T-helper 1 cell treated with Interleukin-12 subunit alpha and Interleukin-12 subunit beta and Interleukin-4 antibody, amounts not matched to agents 30 μg/mL and 1 μg/mL, for 36 hours (primary cell): ENCODE data around the gene CFAP97D2.
A peak's percentile ranks its signal among the peaks of the same experiment; 100 is the strongest.
"Not testable (repeated sequence)": the region's sequence is repeated elsewhere in the genome, so short reads cannot be mapped to it uniquely, and the experiment has no call there.

Source experiments
- H3K27ac Mint-ChIP-seq: one replicate; pipeline ENCODE4 v1.8.0; 2021; ENCODE audit warnings: mild to moderate bottlenecking, mixed read lengths
- H3K27me3 Mint-ChIP-seq: one replicate; pipeline ENCODE4 v1.8.0; 2021; ENCODE audit warnings: low read depth, mixed read lengths
- H3K36me3 Mint-ChIP-seq: one replicate; pipeline ENCODE4 v1.8.0; 2021; ENCODE audit warnings: low read depth, mixed read lengths
- H3K4me1 Mint-ChIP-seq: one replicate; pipeline ENCODE4 v1.8.0; 2021; ENCODE audit warnings: low read depth, mixed read lengths
- H3K4me3 Mint-ChIP-seq: one replicate; pipeline ENCODE4 v1.8.0; 2021; ENCODE audit warnings: mild to moderate bottlenecking, moderate library complexity, mixed read lengths
- H3K9me3 Mint-ChIP-seq: one replicate; pipeline ENCODE4 v1.8.0; 2021; ENCODE audit warnings: mixed read lengths

CFAP97D2 gene

DNA sequence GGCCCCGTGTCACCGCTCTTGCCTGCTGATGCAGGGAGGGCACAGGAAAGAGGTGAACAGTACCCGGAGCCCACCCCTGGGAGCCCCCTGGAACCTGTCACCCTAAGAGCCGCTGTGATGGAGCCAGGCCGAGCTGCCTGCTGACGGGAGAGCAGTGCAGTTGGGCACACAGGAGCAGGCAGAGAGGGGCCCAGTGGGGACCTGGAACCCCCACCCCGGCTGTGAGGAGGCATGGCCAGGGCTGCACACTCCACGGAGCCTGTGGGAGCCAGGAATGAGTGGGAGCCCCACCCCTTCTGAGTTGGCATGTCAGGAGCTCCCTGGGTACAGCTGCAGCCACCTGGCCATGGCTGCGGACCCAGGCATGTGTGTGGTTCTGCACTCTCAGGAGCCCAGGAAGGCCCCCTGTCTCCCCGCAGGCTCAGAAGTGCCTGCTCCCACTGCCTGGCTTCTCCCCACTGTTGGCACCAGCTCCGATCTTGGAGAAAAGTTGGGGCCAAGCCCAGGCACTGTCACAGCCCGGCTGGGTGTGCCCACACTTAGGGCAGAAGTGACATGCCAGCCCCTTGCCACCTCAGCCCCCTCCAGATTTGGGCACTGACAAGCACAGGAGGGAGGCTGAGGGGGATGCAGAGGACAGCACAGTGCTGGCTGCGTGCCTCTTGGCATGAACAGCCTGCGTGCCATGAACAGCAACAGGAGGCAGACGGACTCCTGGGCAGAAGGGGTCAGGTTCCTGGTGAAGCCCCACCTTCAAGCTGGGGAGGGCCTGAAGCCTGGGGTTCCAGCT is 6.3 kb downstream of the CFAP97D2 start:
- H3K4me3 Mint-ChIP-seq = no peak overlapping the region
- H3K27ac Mint-ChIP-seq = no peak overlapping the region
- peaks cover 12% of the 10 kb centered on the region for H3K36me3 Mint-ChIP-seq
- H3K27me3 Mint-ChIP-seq = peaks cover 28% of the 10 kb centered on the region
- H3K4me1 Mint-ChIP-seq = peaks cover 1% of the 10 kb centered on the region
- H3K9me3 Mint-ChIP-seq = peaks cover 29% of the 10 kb centered on the region

DNA sequence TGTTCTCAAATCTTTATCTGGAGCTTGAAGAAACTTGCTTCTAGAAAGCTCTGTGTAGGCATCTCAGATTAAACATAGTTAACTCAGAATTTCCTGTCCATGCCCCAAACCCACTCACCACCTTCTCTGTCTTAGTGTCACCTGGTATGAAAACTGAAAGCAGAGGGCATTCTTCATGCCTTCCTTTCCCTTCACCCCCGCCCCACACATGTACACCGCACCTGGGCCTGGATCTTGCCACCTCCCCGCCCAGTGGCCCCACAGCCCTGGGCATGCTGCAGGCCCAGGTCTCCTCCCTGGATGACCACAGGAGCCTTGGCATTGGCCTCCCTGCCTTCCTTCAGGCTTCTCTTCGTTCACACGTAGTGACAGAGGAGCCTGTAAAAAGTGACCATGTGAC is 15.8 kb downstream of the CFAP97D2 start:
- H3K27me3 Mint-ChIP-seq = peaks cover 32% of the 10 kb centered on the region

GRCh38 chr13:114196629-114197028 is 17.6 kb downstream of the CFAP97D2 start:
- Mint-ChIP-seq H3K4me3 (no peak overlapping the region), H3K27ac (no peak overlapping the region), H3K4me1 (peaks cover 14% of the 10 kb centered on the region)

More for the DNA sequence above, 15.8 kb downstream of the CFAP97D2 start:
- peaks cover 6% of the 10 kb centered on the region for H3K9me3 Mint-ChIP-seq
- peaks cover 1% of the 10 kb centered on the region for H3K36me3 Mint-ChIP-seq
- no peak overlapping the region for H3K27ac Mint-ChIP-seq
- peaks cover 14% of the 10 kb centered on the region for H3K4me1 Mint-ChIP-seq
- no peak overlapping the region for H3K4me3 Mint-ChIP-seq

GRCh38 chr13:114198556-114198955 is 19.5 kb downstream of the CFAP97D2 start:
- H3K9me3 Mint-ChIP-seq = no peaks in the 10 kb centered on the region
- no peak overlapping the region for H3K4me3 Mint-ChIP-seq
- H3K36me3 Mint-ChIP-seq = peaks cover 4% of the 10 kb centered on the region
- no peak overlapping the region for H3K27ac Mint-ChIP-seq
- peaks cover 13% of the 10 kb centered on the region for H3K27me3 Mint-ChIP-seq
- H3K4me1 Mint-ChIP-seq = peaks cover 22% of the 10 kb centered on the region

More at GRCh38 chr13:114196629-114197028, 17.6 kb downstream of the CFAP97D2 start:
- no peaks in the 10 kb centered on the region for H3K9me3 Mint-ChIP-seq
- H3K36me3 Mint-ChIP-seq = peaks cover 1% of the 10 kb centered on the region
- peaks cover 19% of the 10 kb centered on the region for H3K27me3 Mint-ChIP-seq

GRCh38 chr13:114199526-114199925 is 20.5 kb downstream of the CFAP97D2 start:
- H3K27ac Mint-ChIP-seq, H3K4me3 Mint-ChIP-seq, H3K36me3 Mint-ChIP-seq, H3K9me3 Mint-ChIP-seq: not testable (repeated sequence)
- peaks cover 17% of the 10 kb centered on the region for H3K4me1 Mint-ChIP-seq
- H3K27me3 Mint-ChIP-seq = peaks cover 13% of the 10 kb centered on the region

DNA sequence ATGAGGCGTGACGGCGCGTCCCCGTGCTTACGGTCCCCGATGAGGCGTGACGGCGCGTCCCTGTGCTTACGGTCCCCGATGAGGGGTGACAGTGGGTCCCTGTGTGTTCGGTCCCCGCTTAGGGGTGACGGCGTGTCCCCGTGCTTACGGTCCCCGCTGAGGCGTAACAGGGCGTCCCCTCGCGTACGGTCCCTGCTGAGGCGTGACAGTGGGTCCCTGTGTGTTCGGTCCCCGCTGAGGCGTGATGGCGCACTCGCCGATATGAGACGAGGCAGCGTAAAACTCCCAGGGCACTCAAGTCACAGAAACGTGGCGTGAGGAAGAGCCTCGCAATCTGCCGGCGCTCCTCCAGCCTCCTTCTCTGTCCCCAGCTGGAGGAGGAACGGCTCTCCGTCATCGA is 20.9 kb downstream of the CFAP97D2 start:
- peaks cover 15% of the 10 kb centered on the region for H3K4me1 Mint-ChIP-seq
- no peaks in the 10 kb centered on the region for H3K9me3 Mint-ChIP-seq
- H3K27me3 Mint-ChIP-seq = peaks cover 12% of the 10 kb centered on the region
- H3K4me3 Mint-ChIP-seq = no peak overlapping the region
- H3K27ac Mint-ChIP-seq = no peak overlapping the region
- H3K36me3 Mint-ChIP-seq = peaks cover 4% of the 10 kb centered on the region

GRCh38 chr13:114200399-114200911 is 21.4 kb downstream of the CFAP97D2 start:
- no peak overlapping the region for H3K4me3 Mint-ChIP-seq
- H3K27me3 Mint-ChIP-seq = peaks cover 7% of the 10 kb centered on the region
- H3K4me1 Mint-ChIP-seq = peaks cover 11% of the 10 kb centered on the region
- H3K27ac Mint-ChIP-seq = no peak overlapping the region
- H3K9me3 Mint-ChIP-seq = no peaks in the 10 kb centered on the region
- peaks cover 4% of the 10 kb centered on the region for H3K36me3 Mint-ChIP-seq

GRCh38 chr13:114202581-114202980 is 23.5 kb downstream of the CFAP97D2 start:
- H3K36me3 Mint-ChIP-seq = peaks cover 6% of the 10 kb centered on the region
- H3K4me1 Mint-ChIP-seq = peaks cover 11% of the 10 kb centered on the region
- peaks cover 6% of the 10 kb centered on the region for H3K9me3 Mint-ChIP-seq
- H3K4me3 Mint-ChIP-seq = no peak overlapping the region
- H3K27ac Mint-ChIP-seq = no peak overlapping the region
- H3K27me3 Mint-ChIP-seq = no peaks in the 10 kb centered on the region

DNA sequence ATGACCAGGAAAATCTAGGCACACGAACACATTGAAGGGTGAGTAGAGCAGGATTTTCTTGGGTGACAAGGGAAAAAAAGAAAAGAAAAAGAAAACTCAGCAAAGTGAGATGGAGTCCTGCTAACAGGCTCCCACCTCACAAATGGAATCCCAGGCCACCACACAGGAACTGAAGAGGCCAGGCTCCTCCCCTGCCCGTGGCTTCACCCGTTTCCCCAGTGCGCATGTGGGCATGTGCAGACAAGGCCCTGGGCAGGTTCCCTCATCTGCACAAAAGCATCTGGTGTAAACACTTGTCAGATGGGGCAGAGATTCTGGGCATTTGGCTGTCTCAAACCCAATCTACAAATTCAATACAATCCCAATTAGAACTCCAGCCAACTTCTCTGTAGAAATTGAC is 24.5 kb downstream of the CFAP97D2 start:
- Mint-ChIP-seq H3K27ac (no peak overlapping the region), H3K27me3 (no peaks in the 10 kb centered on the region), H3K36me3 (peaks cover 6% of the 10 kb centered on the region), H3K4me1 (peaks cover 11% of the 10 kb centered on the region), H3K4me3 (no peak overlapping the region), H3K9me3 (peaks cover 6% of the 10 kb centered on the region)

GRCh38 chr13:114204894-114205293 is 25.8 kb downstream of the CFAP97D2 start:
- Mint-ChIP-seq H3K27ac (no peak overlapping the region), H3K27me3 (no peaks in the 10 kb centered on the region), H3K36me3 (peaks cover 6% of the 10 kb centered on the region), H3K4me3 (no peak overlapping the region), H3K4me1 (peaks cover 11% of the 10 kb centered on the region), H3K9me3 (peaks cover 6% of the 10 kb centered on the region)

DNA sequence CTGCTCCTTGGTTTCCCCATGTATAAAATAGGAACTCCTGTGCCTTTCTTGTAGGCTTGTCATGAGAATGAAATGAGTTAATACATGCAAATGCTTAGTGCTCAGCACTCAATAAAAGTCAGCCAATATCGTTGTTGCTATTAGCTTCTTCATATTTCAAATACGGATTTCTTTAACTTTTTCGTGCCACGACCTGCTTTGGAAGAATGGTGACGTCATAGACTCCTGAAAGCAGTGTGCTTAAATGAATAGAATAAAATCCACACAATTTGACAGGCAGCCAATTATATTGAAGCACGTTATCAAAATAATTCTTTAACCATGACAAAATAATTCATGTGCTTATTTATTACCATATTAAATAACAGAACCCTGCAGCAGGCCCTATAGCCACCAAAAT is 29.1 kb downstream of the CFAP97D2 start:
- H3K9me3 Mint-ChIP-seq = peaks cover 6% of the 10 kb centered on the region
- H3K27ac Mint-ChIP-seq = no peak overlapping the region
- peaks cover 2% of the 10 kb centered on the region for H3K36me3 Mint-ChIP-seq
- peaks cover 15% of the 10 kb centered on the region for H3K27me3 Mint-ChIP-seq
- H3K4me1 Mint-ChIP-seq = peaks cover 6% of the 10 kb centered on the region
- no peak overlapping the region for H3K4me3 Mint-ChIP-seq

- peaks cover under 1% of the 10 kb centered on the region for H3K9me3 Mint-ChIP-seq
- H3K4me3 Mint-ChIP-seq = no peak overlapping the region
- H3K27me3 Mint-ChIP-seq = peaks cover 40% of the 10 kb centered on the region
- peak overlapping the region; percentile 24 for H3K27ac Mint-ChIP-seq
- peaks cover 5% of the 10 kb centered on the region for H3K4me1 Mint-ChIP-seq
- no peaks in the 10 kb centered on the region for H3K36me3 Mint-ChIP-seq
These were observed 32.5 kb downstream of the CFAP97D2 start for GRCh38 chr13:114211446-114212157.

- H3K9me3 Mint-ChIP-seq = no peaks in the 10 kb centered on the region
- H3K27ac Mint-ChIP-seq = no peak overlapping the region
- peaks cover 44% of the 10 kb centered on the region for H3K27me3 Mint-ChIP-seq
- H3K36me3 Mint-ChIP-seq = no peaks in the 10 kb centered on the region
- peaks cover 5% of the 10 kb centered on the region for H3K4me1 Mint-ChIP-seq
- H3K4me3 Mint-ChIP-seq = no peak overlapping the region
These were observed 33.1 kb downstream of the CFAP97D2 start for GRCh38 chr13:114212158-114212495.

DNA sequence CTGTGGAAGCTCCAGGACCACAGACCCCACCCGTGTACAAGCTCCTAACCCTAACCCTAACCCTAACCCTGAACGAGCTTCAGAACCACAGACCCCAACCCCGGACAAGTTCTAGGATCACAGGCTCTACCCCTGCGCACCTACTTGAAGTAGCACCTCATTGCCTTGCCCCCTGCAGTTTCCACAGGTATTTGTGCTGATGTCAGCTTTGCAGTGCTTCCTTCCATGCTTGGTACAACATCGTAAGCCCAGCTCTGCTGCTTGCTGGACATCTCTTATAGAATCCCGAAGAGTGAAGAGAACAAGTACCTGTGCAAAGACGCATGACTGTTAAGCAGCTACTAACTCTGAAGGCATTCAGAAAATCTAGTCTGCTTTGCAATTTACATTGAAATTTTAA is 34.9 kb downstream of the CFAP97D2 start:
- H3K4me3 Mint-ChIP-seq = no peak overlapping the region
- no peak overlapping the region for H3K27ac Mint-ChIP-seq
- H3K4me1 Mint-ChIP-seq = peaks cover 5% of the 10 kb centered on the region
- no peaks in the 10 kb centered on the region for H3K9me3 Mint-ChIP-seq
- H3K36me3 Mint-ChIP-seq = no peaks in the 10 kb centered on the region
- peaks cover 51% of the 10 kb centered on the region for H3K27me3 Mint-ChIP-seq

DNA sequence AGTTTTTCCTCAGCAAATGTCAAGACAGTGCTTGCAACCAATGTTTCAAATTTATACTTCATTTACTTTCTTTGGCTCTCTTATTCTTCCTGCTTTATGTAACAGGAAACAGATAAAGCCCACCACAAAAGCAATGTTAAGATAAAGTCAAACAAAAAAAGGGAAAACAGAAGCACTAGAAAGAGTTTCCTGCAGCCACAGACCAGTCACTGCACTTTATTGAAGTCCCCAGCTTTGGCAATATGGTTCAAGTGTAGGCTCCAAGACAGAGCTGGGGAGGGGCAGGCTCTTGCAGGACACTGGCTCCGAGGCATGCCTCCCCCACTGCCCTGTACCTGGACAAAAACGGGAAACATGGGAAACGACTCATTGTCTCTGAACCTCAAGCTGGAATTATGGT is 40.3 kb downstream of the CFAP97D2 start:
- Mint-ChIP-seq H3K27me3 (peaks cover 40% of the 10 kb centered on the region), H3K27ac (no peak overlapping the region), H3K4me3 (no peak overlapping the region), H3K4me1 (peaks cover 14% of the 10 kb centered on the region), H3K36me3 (no peaks in the 10 kb centered on the region), H3K9me3 (no peaks in the 10 kb centered on the region)
